ENCODE measurements around the gene DAAM2.

DNA sequence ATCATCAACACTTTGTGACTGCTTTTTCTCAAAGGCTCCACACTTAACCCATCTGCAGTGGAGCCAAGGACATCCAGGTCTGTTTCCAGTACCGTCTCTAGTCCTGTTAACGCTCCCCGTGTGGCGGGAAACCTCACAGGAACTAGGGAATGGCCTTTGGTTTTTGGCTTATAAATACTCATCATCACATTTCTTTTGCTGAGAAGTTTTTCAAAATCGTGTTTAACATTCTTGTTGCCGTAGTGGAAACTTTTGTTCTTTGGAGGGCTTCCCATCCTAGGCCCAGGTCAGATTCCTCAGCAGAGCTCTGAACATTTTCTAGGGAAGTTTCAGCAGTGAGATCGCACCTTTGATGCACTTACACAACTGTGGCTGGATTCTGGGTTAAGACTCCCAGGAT, 24.6 kb downstream of the DAAM2 start:
- TF ChIP-seq CREB1 (IDR thresholded peaks at IDR 0.05) (no peak), CREB1 (CRISPR knock-in tag; IDR thresholded peaks at IDR 0.05) (no peak), POLR2AphosphoS5 (IDR thresholded peaks at IDR 0.05; ENCODE audit: control insufficient read depth, insufficient read depth, low read depth, low read length) (no peak), POLR2A (conservative IDR thresholded peaks at IDR 0.05) (no peak), TBL1XR1 (IDR thresholded peaks at IDR 0.05; ENCODE audit: low read length in 2 of 2) (no peak), TAF1 (IDR thresholded peaks at IDR 0.05; ENCODE audit: control insufficient read depth, extremely low read depth, insufficient read depth, low read length, severe bottlenecking) (no peak), THRAP3 (IDR thresholded peaks at IDR 0.05; ENCODE audit: borderline replicate concordance) (no peak)
- TF ChIP-seq, protein P1, sequence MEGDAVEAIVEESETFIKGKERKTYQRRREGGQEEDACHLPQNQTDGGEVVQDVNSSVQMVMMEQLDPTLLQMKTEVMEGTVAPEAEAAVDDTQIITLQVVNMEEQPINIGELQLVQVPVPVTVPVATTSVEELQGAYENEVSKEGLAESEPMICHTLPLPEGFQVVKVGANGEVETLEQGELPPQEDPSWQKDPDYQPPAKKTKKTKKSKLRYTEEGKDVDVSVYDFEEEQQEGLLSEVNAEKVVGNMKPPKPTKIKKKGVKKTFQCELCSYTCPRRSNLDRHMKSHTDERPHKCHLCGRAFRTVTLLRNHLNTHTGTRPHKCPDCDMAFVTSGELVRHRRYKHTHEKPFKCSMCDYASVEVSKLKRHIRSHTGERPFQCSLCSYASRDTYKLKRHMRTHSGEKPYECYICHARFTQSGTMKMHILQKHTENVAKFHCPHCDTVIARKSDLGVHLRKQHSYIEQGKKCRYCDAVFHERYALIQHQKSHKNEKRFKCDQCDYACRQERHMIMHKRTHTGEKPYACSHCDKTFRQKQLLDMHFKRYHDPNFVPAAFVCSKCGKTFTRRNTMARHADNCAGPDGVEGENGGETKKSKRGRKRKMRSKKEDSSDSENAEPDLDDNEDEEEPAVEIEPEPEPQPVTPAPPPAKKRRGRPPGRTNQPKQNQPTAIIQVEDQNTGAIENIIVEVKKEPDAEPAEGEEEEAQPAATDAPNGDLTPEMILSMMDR (IDR thresholded peaks at IDR 0.05 in 2 of 3, conservative IDR thresholded peaks at IDR 0.05 in 1 of 3; ENCODE audit: insufficient read depth in 2 of 3, low read depth in 1 of 3, low read length in 3 of 3) = no peak
- TF ChIP-seq, protein P2, sequence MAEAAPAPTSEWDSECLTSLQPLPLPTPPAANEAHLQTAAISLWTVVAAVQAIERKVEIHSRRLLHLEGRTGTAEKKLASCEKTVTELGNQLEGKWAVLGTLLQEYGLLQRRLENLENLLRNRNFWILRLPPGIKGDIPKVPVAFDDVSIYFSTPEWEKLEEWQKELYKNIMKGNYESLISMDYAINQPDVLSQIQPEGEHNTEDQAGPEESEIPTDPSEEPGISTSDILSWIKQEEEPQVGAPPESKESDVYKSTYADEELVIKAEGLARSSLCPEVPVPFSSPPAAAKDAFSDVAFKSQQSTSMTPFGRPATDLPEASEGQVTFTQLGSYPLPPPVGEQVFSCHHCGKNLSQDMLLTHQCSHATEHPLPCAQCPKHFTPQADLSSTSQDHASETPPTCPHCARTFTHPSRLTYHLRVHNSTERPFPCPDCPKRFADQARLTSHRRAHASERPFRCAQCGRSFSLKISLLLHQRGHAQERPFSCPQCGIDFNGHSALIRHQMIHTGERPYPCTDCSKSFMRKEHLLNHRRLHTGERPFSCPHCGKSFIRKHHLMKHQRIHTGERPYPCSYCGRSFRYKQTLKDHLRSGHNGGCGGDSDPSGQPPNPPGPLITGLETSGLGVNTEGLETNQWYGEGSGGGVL (CRISPR knock-in tag; IDR thresholded peaks at IDR 0.05) = no peak
